Panc1 (cell line): Measurements from ENCODE around the gene PRR20G. TPM values are rescaled to one million over a fixed set of nuclear protein-coding genes. Genes with fewer than 3 reads are reported as not detected.

ENCODE experiments used
- ATAC-seq: fragments of 200-7000 bp; cut with Tn5 transposase; 2 replicates; pipeline ENCODE4 v1.9.1; 2020; ENCODE audit warnings: mild to moderate bottlenecking, moderate library complexity
- BruUV-seq: library from RNA; stranded (reverse); fragments of 400-500 nt; replicated peaks from 2 replicates; lab custom pipeline; 2021; lab: Mats Ljungman, UMichigan
- CTCF ChIA-PET: fragments of 300-600 bp; sonication (Branson Sonifier 250); formaldehyde crosslinking; loops from one replicate; lab custom pipeline; 2022; ENCODE audit warnings: antibody characterized with exemption; lab: Charles Lee
- POLR2A ChIA-PET: fragments of 300-600 bp; sonication (Branson Sonifier 250); formaldehyde crosslinking; loops from one replicate; lab custom pipeline; 2022; ENCODE audit warnings: antibody characterized with exemption; lab: Charles Lee
- DNase-seq: peaks from one replicate; pipeline ENCODE4 v3.0.0-alpha.2; 2010; ENCODE audit warnings: low read depth, low spot score
- H3K27ac ChIP-seq: 2 replicates; pipeline ENCODE4 v1.5.1; 2011; ENCODE audit warnings: mild to moderate bottlenecking, low read length, inconsistent platforms
- H3K27me3 ChIP-seq: fragments of 200-500 bp; sonication (Bioruptor generic); 2 replicates; pipeline ENCODE4 v1.6.0; 2014; ENCODE audit warnings: low read length, inconsistent platforms; ENCODE audit not compliant: control insufficient read depth, insufficient read depth
- H3K36me3 ChIP-seq: fragments of 200-500 bp; sonication (Bioruptor generic); 2 replicates; pipeline ENCODE4 v1.5.1; 2014; ENCODE audit warnings: inconsistent platforms, mild to moderate bottlenecking, low read length, moderate library complexity; ENCODE audit not compliant: control insufficient read depth, insufficient read depth
- H3K4me1 ChIP-seq: 2 replicates; pipeline ENCODE4 v1.5.1; 2011; ENCODE audit warnings: inconsistent platforms, mild to moderate bottlenecking, low read length, moderate library complexity; ENCODE audit not compliant: control insufficient read depth, insufficient read depth
- H3K4me3 ChIP-seq, 2 experiments: 2 replicates each; pipeline ENCODE4 v1.5.1; 2011 to 2012; ENCODE audit warnings: low read depth in 2 of 2, low read length in 2 of 2, mild to moderate bottlenecking in 2 of 2, inconsistent platforms in 1 of 2, moderate library complexity in 1 of 2
- H3K9me3 ChIP-seq: fragments of 200-500 bp; sonication (Bioruptor generic); 2 replicates; pipeline ENCODE4 v1.5.1; 2014; ENCODE audit warnings: low read depth, mild to moderate bottlenecking, inconsistent platforms, low read length, moderate library complexity; ENCODE audit not compliant: control insufficient read depth, insufficient read depth
- POLR2AphosphoS5 ChIP-seq: IDR thresholded peaks from 2 replicates; pipeline ENCODE4 v1.6.1; 2012; ENCODE audit warnings: mild to moderate bottlenecking, low read depth, low read length, moderate library complexity
- SIN3A ChIP-seq: IDR thresholded peaks from 2 replicates; pipeline ENCODE4 v1.6.1; 2012; ENCODE audit warnings: low read depth, mild to moderate bottlenecking, low read length, moderate library complexity, borderline replicate concordance; ENCODE audit not compliant: insufficient read depth
- TCF7L2 ChIP-seq: IDR thresholded peaks from 2 replicates; pipeline ENCODE4 v1.6.1; 2011; ENCODE audit warnings: mild to moderate bottlenecking, low read depth, low read length, inconsistent platforms
- in situ Hi-C: cut with HindIII; loops from 2 replicates; pipeline ENCODE4 v1.10.0; 2016; ENCODE audit warnings: low sequenced_read_pairs, low pct_unique_long_range_greater_than_20kb
- intact Hi-C: fragments of 100-400 bp; cut with micrococcal nuclease; formaldehyde crosslinking; loops from one replicate; pipeline ENCODE4 v1.10.0; 2022; ENCODE audit not compliant: unreplicated experiment
- total RNA-seq: library from RNA; stranded (reverse); gene quantifications from one replicate; pipeline ENCODE4 v1.2.1, GENCODE V29; 2021; ENCODE audit not compliant: unreplicated experiment
- TF ChIP-seq, protein P1 (sequence below): fragments of 450-650 bp; IDR thresholded peaks from 2 replicates; pipeline ENCODE4 v1.5.1; 2017; ENCODE audit warnings: mild to moderate bottlenecking
- TF ChIP-seq, protein P2 (sequence below), 2 experiments: IDR thresholded peaks; 2 replicates each; pipeline ENCODE4 v1.6.1; 2011 to 2012; ENCODE audit warnings: low read depth in 2 of 2, control low read depth in 1 of 2, low read length in 1 of 2, mild to moderate bottlenecking in 1 of 2, moderate library complexity in 1 of 2; ENCODE audit not compliant: insufficient read depth in 1 of 2

The PRR20G gene
- total RNA-seq, 1 experiment from 2014 or later = not detected

DNA sequence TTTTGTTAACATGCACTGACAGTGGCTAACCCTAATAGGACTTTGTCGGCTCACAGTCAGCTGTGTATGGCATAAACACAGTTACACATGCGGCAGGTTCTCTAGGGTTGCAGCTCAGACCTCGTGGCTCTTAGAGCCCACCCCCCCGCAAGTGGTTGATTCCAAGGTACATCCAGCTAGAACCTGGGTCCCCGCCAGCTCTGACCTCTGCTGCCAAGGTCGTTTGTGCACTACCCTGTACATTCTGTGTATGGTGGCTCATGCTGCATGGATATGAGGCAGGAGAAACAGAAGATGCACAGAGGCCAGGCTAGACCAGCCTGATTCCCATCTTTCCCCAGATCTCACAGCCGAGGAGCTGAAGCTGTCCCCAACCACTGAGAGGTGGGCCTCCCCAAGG lies 25.9 kb downstream of the PRR20G start:
- Histone ChIP-seq H3K36me3 (no peaks in the 10 kb centered on the region), H3K9me3 (no peaks in the 10 kb centered on the region), H3K27ac (no peak overlapping the region), H3K27me3 (no peaks in the 10 kb centered on the region), H3K4me3 (no peak overlapping the region), H3K4me1 (no peaks in the 10 kb centered on the region)
- in situ Hi-C loops = no loop called here
- CTCF ChIA-PET = no interaction called here
- intact Hi-C loops = no loop called here
- POLR2A ChIA-PET = no interaction called here
- TF ChIP-seq, protein P1, sequence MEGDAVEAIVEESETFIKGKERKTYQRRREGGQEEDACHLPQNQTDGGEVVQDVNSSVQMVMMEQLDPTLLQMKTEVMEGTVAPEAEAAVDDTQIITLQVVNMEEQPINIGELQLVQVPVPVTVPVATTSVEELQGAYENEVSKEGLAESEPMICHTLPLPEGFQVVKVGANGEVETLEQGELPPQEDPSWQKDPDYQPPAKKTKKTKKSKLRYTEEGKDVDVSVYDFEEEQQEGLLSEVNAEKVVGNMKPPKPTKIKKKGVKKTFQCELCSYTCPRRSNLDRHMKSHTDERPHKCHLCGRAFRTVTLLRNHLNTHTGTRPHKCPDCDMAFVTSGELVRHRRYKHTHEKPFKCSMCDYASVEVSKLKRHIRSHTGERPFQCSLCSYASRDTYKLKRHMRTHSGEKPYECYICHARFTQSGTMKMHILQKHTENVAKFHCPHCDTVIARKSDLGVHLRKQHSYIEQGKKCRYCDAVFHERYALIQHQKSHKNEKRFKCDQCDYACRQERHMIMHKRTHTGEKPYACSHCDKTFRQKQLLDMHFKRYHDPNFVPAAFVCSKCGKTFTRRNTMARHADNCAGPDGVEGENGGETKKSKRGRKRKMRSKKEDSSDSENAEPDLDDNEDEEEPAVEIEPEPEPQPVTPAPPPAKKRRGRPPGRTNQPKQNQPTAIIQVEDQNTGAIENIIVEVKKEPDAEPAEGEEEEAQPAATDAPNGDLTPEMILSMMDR = no peak
- TF ChIP-seq TCF7L2 (no peak), POLR2AphosphoS5 (no peak), SIN3A (no peak)
- TF ChIP-seq, protein P2, sequence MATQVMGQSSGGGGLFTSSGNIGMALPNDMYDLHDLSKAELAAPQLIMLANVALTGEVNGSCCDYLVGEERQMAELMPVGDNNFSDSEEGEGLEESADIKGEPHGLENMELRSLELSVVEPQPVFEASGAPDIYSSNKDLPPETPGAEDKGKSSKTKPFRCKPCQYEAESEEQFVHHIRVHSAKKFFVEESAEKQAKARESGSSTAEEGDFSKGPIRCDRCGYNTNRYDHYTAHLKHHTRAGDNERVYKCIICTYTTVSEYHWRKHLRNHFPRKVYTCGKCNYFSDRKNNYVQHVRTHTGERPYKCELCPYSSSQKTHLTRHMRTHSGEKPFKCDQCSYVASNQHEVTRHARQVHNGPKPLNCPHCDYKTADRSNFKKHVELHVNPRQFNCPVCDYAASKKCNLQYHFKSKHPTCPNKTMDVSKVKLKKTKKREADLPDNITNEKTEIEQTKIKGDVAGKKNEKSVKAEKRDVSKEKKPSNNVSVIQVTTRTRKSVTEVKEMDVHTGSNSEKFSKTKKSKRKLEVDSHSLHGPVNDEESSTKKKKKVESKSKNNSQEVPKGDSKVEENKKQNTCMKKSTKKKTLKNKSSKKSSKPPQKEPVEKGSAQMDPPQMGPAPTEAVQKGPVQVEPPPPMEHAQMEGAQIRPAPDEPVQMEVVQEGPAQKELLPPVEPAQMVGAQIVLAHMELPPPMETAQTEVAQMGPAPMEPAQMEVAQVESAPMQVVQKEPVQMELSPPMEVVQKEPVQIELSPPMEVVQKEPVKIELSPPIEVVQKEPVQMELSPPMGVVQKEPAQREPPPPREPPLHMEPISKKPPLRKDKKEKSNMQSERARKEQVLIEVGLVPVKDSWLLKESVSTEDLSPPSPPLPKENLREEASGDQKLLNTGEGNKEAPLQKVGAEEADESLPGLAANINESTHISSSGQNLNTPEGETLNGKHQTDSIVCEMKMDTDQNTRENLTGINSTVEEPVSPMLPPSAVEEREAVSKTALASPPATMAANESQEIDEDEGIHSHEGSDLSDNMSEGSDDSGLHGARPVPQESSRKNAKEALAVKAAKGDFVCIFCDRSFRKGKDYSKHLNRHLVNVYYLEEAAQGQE (IDR thresholded peaks at IDR 0.05; ENCODE audit: insufficient read depth in 1 of 2, low read depth in 2 of 2, low read length in 1 of 2) = no peak
- ATAC-seq (no peak), DNase-seq (no peak)
- BruUV-seq = no TSS peak

DNA sequence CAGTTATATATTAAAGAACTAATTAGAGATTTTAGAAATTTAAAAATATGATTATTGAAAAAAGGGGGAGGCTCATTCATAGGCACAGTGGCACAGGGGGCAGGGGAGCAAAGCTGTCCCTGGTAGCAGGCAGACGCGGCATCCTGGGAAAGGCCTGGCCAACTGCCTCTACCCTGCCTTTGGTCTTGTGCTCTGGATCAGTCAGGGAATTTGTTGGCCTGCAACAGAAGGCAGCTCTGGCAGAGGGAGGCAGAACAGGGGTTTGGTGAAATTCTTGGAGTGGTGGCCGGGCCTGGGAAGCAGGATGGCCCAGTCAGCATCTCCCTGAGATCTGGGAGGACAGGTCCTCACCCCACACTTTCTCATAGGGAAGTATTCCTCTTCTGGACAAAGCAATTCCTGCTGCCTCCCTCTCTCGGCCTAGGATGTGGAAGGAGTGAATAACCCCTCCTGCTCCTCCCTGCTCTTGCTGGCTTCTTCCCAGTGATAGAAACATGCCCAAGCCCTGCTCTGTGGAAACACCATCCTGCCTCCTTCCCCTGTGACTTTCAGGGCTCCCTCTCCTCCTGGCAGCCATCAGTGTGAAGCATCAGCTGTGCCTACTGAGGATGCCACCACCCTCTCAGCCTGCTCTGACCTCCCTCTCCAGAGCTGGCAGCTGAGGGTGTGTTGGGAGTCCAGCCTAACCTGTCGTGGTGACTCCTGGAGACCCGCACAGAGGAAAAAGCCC lies 26.9 kb downstream of the PRR20G start:
- H3K36me3 ChIP-seq = no peaks in the 10 kb centered on the region

More for the DNA sequence above, 26.9 kb downstream of the PRR20G start:
- BruUV-seq = no TSS peak
- Histone ChIP-seq H3K4me1 (no peaks in the 10 kb centered on the region), H3K4me3 (no peak overlapping the region), H3K27me3 (no peaks in the 10 kb centered on the region), H3K27ac (no peak overlapping the region), H3K9me3 (no peaks in the 10 kb centered on the region)
- no peak for TF ChIP-seq TCF7L2
- TF ChIP-seq, protein P2 (IDR thresholded peaks at IDR 0.05; ENCODE audit: insufficient read depth in 1 of 2, low read depth in 2 of 2, low read length in 1 of 2) = no peak
- TF ChIP-seq SIN3A = no peak
- TF ChIP-seq POLR2AphosphoS5 = no peak
- TF ChIP-seq, protein P1 = no peak
- POLR2A ChIA-PET = no interaction called here
- in situ Hi-C loops = no loop called here
- DNase-seq (no peak), ATAC-seq (no peak)
- intact Hi-C loops = no loop called here
- CTCF ChIA-PET = no interaction called here
